ENCODE data around the gene PNPO.

GRCh38 chr17:47961406-47961805 is 20.0 kb downstream of the PNPO start:
- TF ChIP-seq CTCF (conservative IDR thresholded peaks at IDR 0.05; ENCODE audit: low read length): no peak
- TF ChIP-seq EZH2phosphoT487 (IDR thresholded peaks at IDR 0.05; ENCODE audit: borderline replicate concordance): no peak

Data from Loucy (cell line).